ENCODE results near the gene SCO2. TPM values are rescaled to one million over a fixed set of nuclear protein-coding genes. Genes with fewer than 3 reads are reported as not detected.

Gene SCO2
- total RNA-seq, 2 experiments from 2014 or later, result 4.1 to 4.9 TPM

DNA sequence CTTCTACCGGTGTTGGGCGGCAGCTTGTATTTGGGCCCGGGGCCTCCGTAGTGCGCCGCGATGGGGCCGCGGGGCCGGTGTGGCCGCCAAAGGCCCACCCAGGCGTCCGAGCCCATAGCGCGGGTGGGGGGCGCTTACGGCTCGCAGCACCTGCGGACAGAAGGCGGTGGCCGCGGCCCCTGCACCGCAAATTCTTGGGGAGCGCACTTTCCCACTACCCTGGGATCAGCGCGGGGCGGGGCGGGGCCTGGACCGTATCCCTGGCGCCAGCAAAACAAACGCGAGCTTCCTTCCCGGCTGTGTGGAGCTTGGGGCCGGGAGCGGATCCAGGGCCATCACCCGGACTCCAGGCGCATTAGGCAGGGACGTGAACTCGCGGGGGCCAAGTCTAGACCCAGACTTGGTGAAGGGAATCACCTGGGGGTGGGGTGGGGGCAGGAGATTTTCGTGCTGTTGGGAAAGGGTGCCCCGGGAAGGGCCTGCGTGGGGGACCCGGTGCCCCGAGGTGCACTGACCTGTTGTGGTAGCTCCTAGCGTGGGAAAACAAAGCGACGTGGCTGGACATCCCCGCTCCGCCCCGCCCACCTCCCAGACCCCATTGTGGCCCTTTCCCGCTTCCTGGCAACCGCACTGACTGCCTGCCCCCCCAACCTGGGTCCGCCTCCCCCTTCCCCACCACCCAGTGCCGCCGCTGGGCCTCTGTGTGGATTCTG, 6.7 kb upstream of the SCO2 start:
- Histone ChIP-seq H3K36me3 (ENCODE audit: insufficient read depth, low read length) (no peaks in the 10 kb centered on the region), H3K4me1 (ENCODE audit: insufficient read depth, low read length, poor library complexity, severe bottlenecking) (peaks cover 73% of the 10 kb centered on the region), H3K27ac (ENCODE audit: low read depth, low read length, poor library complexity, severe bottlenecking) (peak overlapping the region; percentile 53), H3K4me2 (ENCODE audit: low read length) (peak overlapping the region; percentile 92), H3K4me3 (ENCODE audit: low read depth, low read length, poor library complexity, severe bottlenecking) (peak overlapping the region; percentile 71), H2AFZ (ENCODE audit: low read length) (peak overlapping the region; percentile 5; the same call in 1 of the 2 replicates), H4K20me1 (ENCODE audit: insufficient read depth, low read length) (no peaks in the 10 kb centered on the region), H3K9me3 (ENCODE audit: low read length) (no peaks in the 10 kb centered on the region), H3K79me2 (ENCODE audit: insufficient read depth, low read depth, low read length) (no peaks in the 10 kb centered on the region), H3K9me2 (ENCODE audit: insufficient read depth, low read length) (no peaks in the 10 kb centered on the region)
- intact Hi-C loops (cut with micrococcal nuclease; ENCODE audit: unreplicated experiment), result loop anchor here (2.0 kb wide), 1 partner anchor 51 kb away; the partner anchor contains the start of gene CHKB
- peak; percentile 26 for DNase-seq (ENCODE audit: low spot score)
- no TSS peak for BruUV-seq (replicated peaks)
- ChIA-PET POLR2A (interaction anchor here (0.5 to 1.2 kb wide), 3 partner anchors 8 to 28 kb away, joined by 3 read pairs; partner anchors contain the start of gene KLHDC7B), CTCF (ENCODE audit: unreplicated experiment) (no interaction called here)
- TF ChIP-seq EZH2phosphoT487 (IDR thresholded peaks at IDR 0.05; ENCODE audit: borderline replicate concordance, low read depth, low read length), result no peak

DNA sequence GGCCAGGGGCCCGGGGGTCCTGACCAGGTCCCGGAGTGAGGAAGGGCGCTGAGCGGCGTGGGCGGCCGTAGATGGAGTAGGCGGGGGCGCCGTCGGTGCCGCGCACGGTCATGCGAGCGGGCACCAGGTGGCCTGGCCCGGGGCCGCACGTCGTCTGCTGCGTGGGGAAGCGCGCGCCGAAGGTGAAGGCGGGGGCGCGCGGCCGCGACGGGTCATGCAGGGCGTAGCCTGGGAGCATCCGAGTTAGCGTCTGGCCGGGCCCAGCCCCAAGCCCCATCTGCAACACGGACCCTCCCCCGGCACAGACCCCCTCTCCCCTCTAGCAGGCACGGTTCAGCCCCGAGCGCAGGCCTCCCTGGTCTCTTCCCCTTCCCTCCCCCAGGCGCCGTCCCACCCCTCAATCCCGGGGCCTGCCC, 6.2 kb upstream of the SCO2 start:
- ChIA-PET CTCF (ENCODE audit: unreplicated experiment) (no interaction called here), POLR2A (interaction anchor here (0.5 kb wide), 1 partner anchor 14 kb away, joined by 3 read pairs; the partner anchor contains the start of gene KLHDC7B)
- DNase-seq (ENCODE audit: low spot score), result peak; percentile 72
- Histone ChIP-seq H3K36me3 (ENCODE audit: insufficient read depth, low read length) (no peaks in the 10 kb centered on the region), H4K20me1 (ENCODE audit: insufficient read depth, low read length) (no peaks in the 10 kb centered on the region), H3K4me3 (ENCODE audit: low read depth, low read length, poor library complexity, severe bottlenecking) (peak overlapping the region; percentile 71), H2AFZ (ENCODE audit: low read length) (peak overlapping the region; percentile 5; the same call in 1 of the 2 replicates), H3K79me2 (ENCODE audit: insufficient read depth, low read depth, low read length) (no peaks in the 10 kb centered on the region), H3K9me3 (ENCODE audit: low read length) (no peaks in the 10 kb centered on the region), H3K4me1 (ENCODE audit: insufficient read depth, low read length, poor library complexity, severe bottlenecking) (peaks cover 73% of the 10 kb centered on the region), H3K9me2 (ENCODE audit: insufficient read depth, low read length) (no peaks in the 10 kb centered on the region), H3K4me2 (ENCODE audit: low read length) (peak overlapping the region; percentile 92), H3K27ac (ENCODE audit: low read depth, low read length, poor library complexity, severe bottlenecking) (peak overlapping the region; percentile 53)
- TF ChIP-seq EZH2phosphoT487 (IDR thresholded peaks at IDR 0.05; ENCODE audit: borderline replicate concordance, low read depth, low read length), result no peak
- TF ChIP-seq, protein P1, sequence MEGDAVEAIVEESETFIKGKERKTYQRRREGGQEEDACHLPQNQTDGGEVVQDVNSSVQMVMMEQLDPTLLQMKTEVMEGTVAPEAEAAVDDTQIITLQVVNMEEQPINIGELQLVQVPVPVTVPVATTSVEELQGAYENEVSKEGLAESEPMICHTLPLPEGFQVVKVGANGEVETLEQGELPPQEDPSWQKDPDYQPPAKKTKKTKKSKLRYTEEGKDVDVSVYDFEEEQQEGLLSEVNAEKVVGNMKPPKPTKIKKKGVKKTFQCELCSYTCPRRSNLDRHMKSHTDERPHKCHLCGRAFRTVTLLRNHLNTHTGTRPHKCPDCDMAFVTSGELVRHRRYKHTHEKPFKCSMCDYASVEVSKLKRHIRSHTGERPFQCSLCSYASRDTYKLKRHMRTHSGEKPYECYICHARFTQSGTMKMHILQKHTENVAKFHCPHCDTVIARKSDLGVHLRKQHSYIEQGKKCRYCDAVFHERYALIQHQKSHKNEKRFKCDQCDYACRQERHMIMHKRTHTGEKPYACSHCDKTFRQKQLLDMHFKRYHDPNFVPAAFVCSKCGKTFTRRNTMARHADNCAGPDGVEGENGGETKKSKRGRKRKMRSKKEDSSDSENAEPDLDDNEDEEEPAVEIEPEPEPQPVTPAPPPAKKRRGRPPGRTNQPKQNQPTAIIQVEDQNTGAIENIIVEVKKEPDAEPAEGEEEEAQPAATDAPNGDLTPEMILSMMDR (conservative IDR thresholded peaks at IDR 0.05; ENCODE audit: low read length), result no peak
- intact Hi-C loops (cut with micrococcal nuclease; ENCODE audit: unreplicated experiment), result loop anchor here (2.0 kb wide), 1 partner anchor 51 kb away; the partner anchor contains the start of gene CHKB
- BruUV-seq (replicated peaks), result no TSS peak

DNA sequence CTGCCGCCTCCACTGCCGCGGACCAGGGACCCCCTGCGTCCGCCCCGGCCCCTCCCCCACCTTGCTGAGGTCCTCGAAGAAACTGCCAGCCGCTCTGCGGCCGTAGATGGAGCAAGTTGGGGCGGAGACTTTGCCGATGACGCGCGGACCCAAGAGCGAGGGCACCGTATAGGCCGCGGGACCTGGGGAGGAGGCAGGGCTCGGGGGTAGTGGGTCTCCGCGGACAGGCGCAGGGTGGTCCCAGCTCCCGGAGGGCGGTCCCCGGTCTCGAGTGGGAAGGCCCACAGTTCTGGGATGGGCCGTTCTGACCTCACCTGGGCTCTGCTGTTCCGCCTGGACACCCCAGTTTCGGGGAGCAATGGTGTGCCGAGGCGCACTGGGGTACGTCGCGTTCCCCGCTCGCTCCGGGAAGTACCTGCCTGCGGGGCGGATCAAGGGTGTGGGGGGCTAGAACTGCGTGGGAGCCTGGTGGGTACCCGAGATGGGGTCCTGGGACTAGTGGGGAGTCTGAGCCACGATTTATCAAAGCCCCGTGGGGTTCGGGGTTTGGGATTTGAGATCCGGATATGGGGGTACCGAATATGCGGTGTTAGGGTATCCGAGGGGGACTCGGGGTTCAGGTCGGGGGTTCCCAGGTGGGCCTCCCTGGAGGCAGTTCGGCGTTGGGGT, 5.6 kb upstream of the SCO2 start:
- CTCF ChIA-PET (ENCODE audit: unreplicated experiment), result no interaction called here
- intact Hi-C loops (cut with micrococcal nuclease; ENCODE audit: unreplicated experiment), result loop anchor here (2.0 kb wide), 1 partner anchor 52 kb away; the partner anchor contains the start of gene CHKB
- peaks cover 68% of the 10 kb centered on the region for H3K4me1 ChIP-seq (ENCODE audit: insufficient read depth, low read length, poor library complexity, severe bottlenecking)

More for the DNA sequence above, 5.6 kb upstream of the SCO2 start:
- no peaks in the 10 kb centered on the region for H3K9me3 ChIP-seq (ENCODE audit: low read length)
- H3K27ac ChIP-seq (ENCODE audit: low read depth, low read length, poor library complexity, severe bottlenecking), result peak overlapping the region; percentile 53
- BruUV-seq (replicated peaks), result no TSS peak
- peak; percentile 90 for DNase-seq (ENCODE audit: low spot score)
- POLR2A ChIA-PET, result interaction anchor here (0.5 kb wide), 1 partner anchor 15 kb away, joined by 3 read pairs; the partner anchor contains the start of gene KLHDC7B
- peak overlapping the region; percentile 92 for H3K4me2 ChIP-seq (ENCODE audit: low read length)
- H3K36me3 ChIP-seq (ENCODE audit: insufficient read depth, low read length), result no peaks in the 10 kb centered on the region
- no peaks in the 10 kb centered on the region for H3K9me2 ChIP-seq (ENCODE audit: insufficient read depth, low read length)
- H3K79me2 ChIP-seq (ENCODE audit: insufficient read depth, low read depth, low read length), result no peaks in the 10 kb centered on the region
- peak overlapping the region; percentile 7; the same call in 1 of the 2 replicates for H2AFZ ChIP-seq (ENCODE audit: low read length)
- TF ChIP-seq EZH2phosphoT487 (IDR thresholded peaks at IDR 0.05; ENCODE audit: borderline replicate concordance, low read depth, low read length), result no peak
- TF ChIP-seq, protein P1 (conservative IDR thresholded peaks at IDR 0.05; ENCODE audit: low read length), result no peak
- H3K4me3 ChIP-seq (ENCODE audit: low read depth, low read length, poor library complexity, severe bottlenecking), result peak overlapping the region; percentile 71
- no peaks in the 10 kb centered on the region for H4K20me1 ChIP-seq (ENCODE audit: insufficient read depth, low read length)

Data from OCI-LY7 (cell line).